Endothelial cell of umbilical vein (primary cell): Measurements from ENCODE around the gene SWI5.

Source experiments
- CTCF ChIP-seq, 2 donors: IDR thresholded peaks; 1 replicate in 1 of 2; 2 replicates in 1 of 2; pipeline ENCODE4 v1.5.1; 2011; ENCODE audit warnings: low read length in 2 of 2, mild to moderate bottlenecking in 2 of 2, moderate library complexity in 2 of 2, control low read depth in 1 of 2, inconsistent platforms in 1 of 2, low read depth in 1 of 2; ENCODE audit not compliant: insufficient read depth in 1 of 2; ENCODE audit errors: extremely low read depth in 1 of 2
- EZH2 ChIP-seq: IDR thresholded peaks from 2 replicates; pipeline ENCODE4 v1.6.1; 2012; ENCODE audit warnings: borderline replicate concordance, low read depth, mild to moderate bottlenecking, moderate library complexity, low read length, inconsistent platforms; ENCODE audit not compliant: severe bottlenecking
- JUN ChIP-seq: IDR thresholded peaks from 2 replicates; pipeline ENCODE4 v1.6.1; 2011; ENCODE audit warnings: borderline replicate concordance, low read depth; ENCODE audit not compliant: insufficient read length, insufficient read depth
- POLR2A ChIP-seq: IDR thresholded peaks from 2 replicates; pipeline ENCODE4 v1.6.1; 2012; ENCODE audit warnings: low read depth, mild to moderate bottlenecking, control low read depth, low read length
- POLR2AphosphoS5 ChIP-seq: IDR thresholded peaks from 2 replicates; pipeline ENCODE4 v1.6.1; 2012; ENCODE audit warnings: low read depth, mild to moderate bottlenecking, control low read depth, low read length, moderate library complexity; ENCODE audit not compliant: insufficient read depth

- no peak for TF ChIP-seq CTCF (IDR thresholded peaks at IDR 0.05; ENCODE audit: extremely low read depth in 1 of 2, insufficient read depth in 1 of 2, low read depth in 1 of 2, low read length in 2 of 2)
- no peak for TF ChIP-seq EZH2
- TF ChIP-seq POLR2AphosphoS5: no peak
- TF ChIP-seq JUN: no peak
- TF ChIP-seq POLR2A: no peak
Measured at GRCh38 chr9:128231638-128232527, 44.2 kb upstream of the SWI5 start.
